NT2/D1 (cell line): ENCODE results near the gene CYB5B.

ENCODE experiments used
- YY1 ChIP-seq: IDR thresholded peaks from 2 replicates; pipeline ENCODE4 v1.6.1; 2011; ENCODE audit not compliant: insufficient read length, insufficient read depth
- ZNF274 ChIP-seq: IDR thresholded peaks from 2 replicates; pipeline ENCODE4 v1.6.1; 2011; ENCODE audit warnings: mild to moderate bottlenecking, low read depth, low read length

GRCh38 chr16:69453936-69454335, 29.5 kb downstream of the CYB5B start:
- TF ChIP-seq YY1 (no peak), ZNF274 (no peak)
